Erythroblast (primary cell): ENCODE measurements around the gene ANKRD33B.

Experiments used
- GATA1 ChIP-seq: IDR thresholded peaks from 2 replicates; pipeline ENCODE4 v1.6.1; 2011; ENCODE audit warnings: low read depth, mild to moderate bottlenecking, control low read depth, low read length, moderate library complexity
- POLR2A ChIP-seq: IDR thresholded peaks from 2 replicates; pipeline ENCODE4 v1.6.1; 2011; ENCODE audit warnings: mild to moderate bottlenecking, low read length

- TF ChIP-seq POLR2A: no peak
- TF ChIP-seq GATA1: no peak
Observed at GRCh38 chr5:10685115-10685521, 121.2 kb downstream of the ANKRD33B start.
